Measurements from ENCODE around the gene BIRC6. TPM values are rescaled to one million over a fixed set of nuclear protein-coding genes. Genes with fewer than 3 reads are reported as not detected.

Gene BIRC6
- total RNA-seq, 1 donor from 2014 or later: 53.6 TPM

DNA sequence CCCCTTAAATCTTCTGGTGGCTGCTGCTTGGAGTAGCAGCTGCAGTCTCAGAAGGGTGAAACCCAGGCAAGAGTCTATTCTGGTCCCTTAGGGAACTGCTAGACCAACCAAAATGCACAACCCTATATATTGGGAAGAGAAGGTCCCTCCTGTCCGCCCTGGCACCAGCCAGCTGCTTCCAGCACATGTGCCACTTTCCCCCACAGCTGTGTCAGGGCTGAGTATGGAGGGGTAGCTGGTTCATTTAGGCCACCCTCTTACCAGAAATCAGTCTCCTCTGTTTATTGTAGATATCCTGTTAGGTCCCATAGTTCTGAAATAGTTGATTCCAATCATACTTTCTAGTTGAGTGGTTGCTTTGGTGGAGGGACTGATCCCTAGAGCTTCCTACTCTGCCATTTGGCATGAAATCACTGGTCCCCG is 68.9 kb downstream of the BIRC6 start:
- TF ChIP-seq, protein P1, sequence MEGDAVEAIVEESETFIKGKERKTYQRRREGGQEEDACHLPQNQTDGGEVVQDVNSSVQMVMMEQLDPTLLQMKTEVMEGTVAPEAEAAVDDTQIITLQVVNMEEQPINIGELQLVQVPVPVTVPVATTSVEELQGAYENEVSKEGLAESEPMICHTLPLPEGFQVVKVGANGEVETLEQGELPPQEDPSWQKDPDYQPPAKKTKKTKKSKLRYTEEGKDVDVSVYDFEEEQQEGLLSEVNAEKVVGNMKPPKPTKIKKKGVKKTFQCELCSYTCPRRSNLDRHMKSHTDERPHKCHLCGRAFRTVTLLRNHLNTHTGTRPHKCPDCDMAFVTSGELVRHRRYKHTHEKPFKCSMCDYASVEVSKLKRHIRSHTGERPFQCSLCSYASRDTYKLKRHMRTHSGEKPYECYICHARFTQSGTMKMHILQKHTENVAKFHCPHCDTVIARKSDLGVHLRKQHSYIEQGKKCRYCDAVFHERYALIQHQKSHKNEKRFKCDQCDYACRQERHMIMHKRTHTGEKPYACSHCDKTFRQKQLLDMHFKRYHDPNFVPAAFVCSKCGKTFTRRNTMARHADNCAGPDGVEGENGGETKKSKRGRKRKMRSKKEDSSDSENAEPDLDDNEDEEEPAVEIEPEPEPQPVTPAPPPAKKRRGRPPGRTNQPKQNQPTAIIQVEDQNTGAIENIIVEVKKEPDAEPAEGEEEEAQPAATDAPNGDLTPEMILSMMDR (conservative IDR thresholded peaks at IDR 0.05; ENCODE audit: low read depth, low read length): no peak
- H3K4me3 ChIP-seq (ENCODE audit: low read depth, low read length): no peak overlapping the region
- no peak for DNase-seq (ENCODE audit: low read depth)

DNA sequence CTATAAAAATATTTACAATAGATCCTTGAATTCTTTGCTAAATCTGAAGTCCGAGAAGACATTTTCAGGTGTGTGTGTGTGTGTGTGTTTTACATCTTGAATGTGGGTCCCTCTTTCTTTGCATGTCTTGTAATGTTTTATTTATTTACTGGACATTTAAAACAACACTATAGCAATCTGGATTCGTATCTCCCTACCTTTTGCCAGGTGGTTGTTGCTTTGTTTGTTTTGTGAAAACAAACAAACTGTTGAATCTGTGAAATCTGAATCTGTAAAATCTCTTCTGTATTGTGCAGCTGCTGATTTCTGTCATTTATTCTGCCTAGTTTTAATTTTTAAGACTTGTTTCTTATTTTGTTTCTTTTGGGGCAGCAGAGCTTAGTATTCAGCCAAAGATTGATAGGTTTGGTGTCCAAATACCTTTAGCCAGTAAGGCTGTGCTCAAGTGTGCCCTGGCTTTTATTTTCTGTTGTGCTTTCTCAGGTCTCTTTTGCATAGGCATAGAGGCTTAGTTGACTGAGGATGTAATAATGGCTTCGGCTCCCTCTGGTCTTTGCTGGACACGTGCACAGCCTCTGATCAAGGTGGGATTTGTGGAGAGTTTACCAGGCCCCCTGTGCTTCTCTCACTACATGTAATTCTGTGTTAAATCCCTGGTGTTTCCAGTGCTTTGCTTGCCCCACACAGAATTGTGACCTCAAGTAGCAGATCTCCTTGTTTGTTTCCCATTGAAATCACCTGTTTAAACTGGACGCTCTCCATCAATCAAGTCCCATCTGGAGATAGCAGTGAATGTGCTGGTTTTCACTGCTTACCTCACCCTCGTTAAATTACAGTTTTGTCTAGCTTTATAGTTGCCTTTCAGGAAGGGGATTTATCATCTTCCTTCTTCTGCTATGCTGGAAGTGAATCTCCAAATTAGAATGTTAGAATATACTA is 71.1 kb downstream of the BIRC6 start:
- no peak overlapping the region for H3K4me3 ChIP-seq (ENCODE audit: low read depth, low read length)
- no peak for DNase-seq (ENCODE audit: low read depth)
- TF ChIP-seq, protein P1 (conservative IDR thresholded peaks at IDR 0.05; ENCODE audit: low read depth, low read length): no peak

DNA sequence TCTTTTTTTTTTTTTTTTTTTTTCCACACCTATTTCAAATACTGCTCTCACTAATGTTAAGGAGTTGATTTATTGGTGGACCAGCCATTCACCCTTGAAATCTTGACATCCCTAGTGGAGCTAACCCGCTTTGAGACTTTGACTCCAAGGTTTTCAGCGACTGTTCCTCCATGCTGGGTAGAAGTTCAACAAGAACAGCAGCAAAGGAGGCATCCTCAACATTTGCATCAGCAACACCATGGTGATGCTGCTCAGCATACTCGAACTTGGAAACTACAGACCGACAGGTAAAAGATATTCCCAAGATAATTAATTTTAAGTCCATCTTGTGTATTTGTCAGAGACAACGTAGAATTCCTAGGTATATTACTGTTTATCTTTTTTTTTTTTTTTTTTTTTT is 74.0 kb downstream of the BIRC6 start:
- H3K4me3 ChIP-seq (ENCODE audit: low read depth, low read length): no peak overlapping the region
- DNase-seq (ENCODE audit: low read depth): no peak
- TF ChIP-seq, protein P1 (conservative IDR thresholded peaks at IDR 0.05; ENCODE audit: low read depth, low read length): no peak

DNA sequence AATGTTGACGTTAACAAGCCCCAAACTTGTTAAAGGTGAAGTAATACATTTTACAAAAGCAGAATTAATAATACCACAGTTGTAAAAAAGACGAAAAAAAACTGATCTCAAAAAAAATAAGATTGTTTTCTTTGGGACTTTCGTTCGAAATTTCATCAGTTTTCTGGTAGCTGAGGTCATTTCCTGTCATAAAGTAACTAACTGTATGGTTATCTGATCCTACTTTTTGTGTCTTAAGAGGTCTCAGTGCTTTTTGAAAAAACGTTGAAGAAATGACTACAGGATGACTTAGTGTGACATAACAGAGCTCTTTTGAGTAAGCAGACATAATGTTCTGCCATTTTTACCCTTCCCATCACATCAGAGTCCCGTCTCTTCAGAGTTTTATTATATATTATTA is 79.3 kb downstream of the BIRC6 start:
- TF ChIP-seq, protein P1 (conservative IDR thresholded peaks at IDR 0.05; ENCODE audit: low read depth, low read length): no peak
- DNase-seq (ENCODE audit: low read depth): no peak
- H3K4me3 ChIP-seq (ENCODE audit: low read depth, low read length): no peak overlapping the region

DNA sequence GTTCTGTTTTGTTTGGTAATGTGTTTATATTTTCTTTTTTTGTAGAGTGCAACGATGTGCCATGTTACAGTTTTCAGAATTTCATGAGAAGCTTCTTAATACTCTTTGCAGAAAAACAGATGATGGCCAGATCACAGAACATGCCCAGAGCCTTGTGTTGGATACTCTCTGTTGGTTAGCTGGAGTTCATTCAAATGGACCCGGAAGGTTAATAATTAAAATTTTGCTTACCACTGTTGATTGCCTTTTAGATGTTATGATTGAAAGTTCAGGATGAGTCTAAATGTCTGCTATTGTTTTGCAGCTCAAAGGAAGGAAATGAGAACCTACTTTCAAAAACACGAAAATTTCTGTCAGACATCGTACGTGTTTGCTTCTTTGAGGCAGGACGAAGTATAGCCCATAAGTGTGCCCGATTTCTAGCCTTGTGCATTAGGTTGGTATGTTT is 85.2 kb downstream of the BIRC6 start:
- TF ChIP-seq, protein P1 (conservative IDR thresholded peaks at IDR 0.05; ENCODE audit: low read depth, low read length): no peak
- no peak overlapping the region for H3K4me3 ChIP-seq (ENCODE audit: low read depth, low read length)
- DNase-seq (ENCODE audit: low read depth): peak; percentile 22

DNA sequence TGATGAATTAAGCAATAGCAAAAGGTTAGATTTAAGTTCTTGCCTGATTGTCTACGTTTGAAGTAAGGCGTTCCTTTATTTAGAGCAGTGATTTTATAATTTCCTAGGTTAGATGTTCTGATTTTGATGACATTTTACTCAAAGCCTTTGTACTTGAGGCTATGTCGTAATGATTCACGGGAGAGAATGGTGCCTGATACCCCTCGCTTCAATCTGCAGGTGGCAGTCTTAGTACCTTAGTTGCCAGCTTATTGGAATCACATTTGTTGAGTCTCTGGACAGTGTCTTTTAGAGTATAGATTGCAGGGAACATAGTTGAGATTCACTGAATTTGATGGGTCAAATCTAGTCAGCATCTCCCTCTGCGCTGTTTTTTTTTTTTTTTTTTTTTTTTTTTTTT is 89.5 kb downstream of the BIRC6 start:
- TF ChIP-seq, protein P1 (conservative IDR thresholded peaks at IDR 0.05; ENCODE audit: low read depth, low read length): no peak
- DNase-seq (ENCODE audit: low read depth): no peak

More for the DNA sequence above, 89.5 kb downstream of the BIRC6 start:
- no peak overlapping the region for H3K4me3 ChIP-seq (ENCODE audit: low read depth, low read length)
